GM18526 (cell line): ENCODE data around the gene ZNF654.

Source experiments
- POLR2A ChIP-seq: IDR thresholded peaks from 3 replicates; pipeline ENCODE4 v1.6.1; 2011; ENCODE audit not compliant: insufficient read length; ENCODE audit errors: extremely low read depth

The ZNF654 gene

GRCh38 chr3:88058581-88059379 lies at the start of gene ZNF654, which contains the start of gene CGGBP1:
Gene ZNF654 (plus strand): TSS chr3:88059255. CDS start chr3:88059320, 65 bp downstream.
Gene CGGBP1 (minus strand): TSS chr3:88059005. CDS start chr3:88055976, 3,029 bp downstream.
- peak; percentile 81 for TF ChIP-seq POLR2A

GRCh38 chr3:88010810-88011209 lies 48.2 kb upstream of the ZNF654 start:
- no peak for TF ChIP-seq POLR2A

- no peak for TF ChIP-seq POLR2A
Observed at GRCh38 chr3:88013592-88013991, 45.5 kb upstream of the ZNF654 start.

- no peak for TF ChIP-seq POLR2A
Observed at GRCh38 chr3:88019024-88019423, 40.0 kb upstream of the ZNF654 start.

GRCh38 chr3:88025001-88025552 lies 34.0 kb upstream of the ZNF654 start:
- TF ChIP-seq POLR2A = no peak

- TF ChIP-seq POLR2A = no peak
Observed at GRCh38 chr3:88028876-88029275, 30.2 kb upstream of the ZNF654 start.

GRCh38 chr3:88030210-88030609 lies 28.8 kb upstream of the ZNF654 start:
- no peak for TF ChIP-seq POLR2A

- no peak for TF ChIP-seq POLR2A
Observed at GRCh38 chr3:88031642-88032077, 27.4 kb upstream of the ZNF654 start.

GRCh38 chr3:88032245-88032644 lies 26.8 kb upstream of the ZNF654 start:
- TF ChIP-seq POLR2A = no peak

GRCh38 chr3:88033079-88033478 lies 26.0 kb upstream of the ZNF654 start:
- TF ChIP-seq POLR2A = no peak

- TF ChIP-seq POLR2A = no peak
Observed at GRCh38 chr3:88033808-88034207, 25.2 kb upstream of the ZNF654 start.

GRCh38 chr3:88034491-88035275 lies 24.4 kb upstream of the ZNF654 start:
- no peak for TF ChIP-seq POLR2A

GRCh38 chr3:88036221-88036620 lies 22.8 kb upstream of the ZNF654 start:
- TF ChIP-seq POLR2A = no peak

GRCh38 chr3:88038566-88038965 lies 20.5 kb upstream of the ZNF654 start:
- no peak for TF ChIP-seq POLR2A

- TF ChIP-seq POLR2A = no peak
Observed at GRCh38 chr3:88040529-88040928, 18.5 kb upstream of the ZNF654 start.

- no peak for TF ChIP-seq POLR2A
Observed at GRCh38 chr3:88041005-88041404, 18.1 kb upstream of the ZNF654 start.
